Fibroblast of lung (primary cell): ENCODE results near the gene ZNF821.

Experiments used
- CTCF ChIP-seq, 2 donors: IDR thresholded peaks in 1 of 2; conservative IDR thresholded peaks in 1 of 2; 1 replicate in 1 of 2; 2 replicates in 1 of 2; pipeline ENCODE4 v1.5.1; 2011 to 2012; ENCODE audit warnings: low read length in 2 of 2, control low read depth in 1 of 2, inconsistent platforms in 1 of 2, low read depth in 1 of 2, mild to moderate bottlenecking in 1 of 2
- EZH2 ChIP-seq: IDR thresholded peaks from 2 replicates; pipeline ENCODE4 v1.5.1; 2012; ENCODE audit warnings: low read length, control low read depth, mild to moderate bottlenecking; ENCODE audit errors: missing control alignments

- no peak for TF ChIP-seq CTCF (conservative IDR thresholded peaks at IDR 0.05 in 1 of 2, IDR thresholded peaks at IDR 0.05 in 1 of 2; ENCODE audit: low read depth in 1 of 2, low read length in 2 of 2)
- TF ChIP-seq EZH2: no peak
Observed at GRCh38 chr16:71843572-71843971, 40.4 kb downstream of the ZNF821 start.
